Activated naive CD8-positive, alpha-beta T cell treated with anti-CD3 and anti-CD28 coated beads, Interleukin-2, amount 50 U/mL, for 24 hours (primary cell): Measurements from ENCODE around the gene ATE1.
"Not testable (repeated sequence)": the region's sequence is repeated elsewhere in the genome, so short reads cannot be mapped to it uniquely, and the experiment has no call there.

Source experiments
- ATAC-seq: fragments of 150-1000 bp; cut with Tn5 transposase; one replicate; pipeline ENCODE4 v1.10.0; 2021
- DNase-seq: peaks from one replicate; pipeline ENCODE4 v3.0.0; 2021
- H3K27ac Mint-ChIP-seq: one replicate; pipeline ENCODE4 v1.8.0; 2021; ENCODE audit warnings: mild to moderate bottlenecking, mixed read lengths
- H3K27me3 Mint-ChIP-seq: one replicate; pipeline ENCODE4 v1.8.0; 2021; ENCODE audit warnings: mixed read lengths
- H3K36me3 Mint-ChIP-seq: one replicate; pipeline ENCODE4 v1.8.0; 2021; ENCODE audit warnings: low read depth, mixed read lengths
- H3K4me1 Mint-ChIP-seq: one replicate; pipeline ENCODE4 v1.8.0; 2021; ENCODE audit warnings: mixed read lengths
- H3K4me3 Mint-ChIP-seq: one replicate; pipeline ENCODE4 v1.8.0; 2021; ENCODE audit warnings: mild to moderate bottlenecking, moderate library complexity, mixed read lengths
- H3K9me3 Mint-ChIP-seq: one replicate; pipeline ENCODE4 v1.8.0; 2021; ENCODE audit warnings: mixed read lengths

The ATE1 gene

GRCh38 chr10:121918800-121919199 is 9.0 kb downstream of the ATE1 start:
- not testable (repeated sequence) for H3K4me1 Mint-ChIP-seq, DNase-seq, ATAC-seq, H3K4me3 Mint-ChIP-seq, H3K9me3 Mint-ChIP-seq, H3K27me3 Mint-ChIP-seq, H3K27ac Mint-ChIP-seq
- peaks cover 41% of the 10 kb centered on the region for H3K36me3 Mint-ChIP-seq

DNA sequence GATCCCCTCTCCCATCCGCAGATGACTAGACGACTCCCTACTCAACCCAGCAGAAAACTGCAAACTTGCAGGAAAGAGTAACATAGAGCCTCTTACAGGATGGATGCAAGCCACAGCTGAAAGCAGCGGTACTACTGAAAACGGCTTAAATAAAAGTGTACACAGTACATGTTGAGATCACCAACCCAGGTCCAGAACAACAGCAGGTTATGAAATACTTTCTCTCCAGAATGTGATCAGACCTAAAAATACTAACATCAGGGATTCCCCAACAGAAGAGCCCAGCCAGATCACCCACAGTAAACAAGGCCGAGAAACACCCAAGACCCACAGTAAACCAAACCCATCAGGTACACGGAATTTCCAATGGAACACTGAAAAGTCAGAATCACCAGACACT is 13.2 kb downstream of the ATE1 start:
- Mint-ChIP-seq H3K27me3 (no peaks in the 10 kb centered on the region), H3K36me3 (peaks cover 41% of the 10 kb centered on the region), H3K27ac (no peak overlapping the region), H3K4me3 (no peak overlapping the region), H3K4me1 (peaks cover 12% of the 10 kb centered on the region), H3K9me3 (no peaks in the 10 kb centered on the region)
- no peak for ATAC-seq
- DNase-seq = no peak

DNA sequence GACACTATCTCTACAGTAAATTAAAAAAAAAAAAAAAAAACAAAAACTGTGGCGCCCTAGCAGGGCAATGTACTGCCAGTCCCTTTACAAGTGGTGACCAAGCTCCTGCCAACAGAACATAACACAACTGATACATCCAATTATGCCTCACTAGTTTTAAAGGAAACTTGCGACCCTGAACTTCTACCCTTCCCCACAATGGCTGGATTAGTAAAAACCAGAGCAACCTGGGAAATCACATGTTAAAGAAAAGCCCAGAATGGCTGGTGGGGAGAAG is 16.5 kb downstream of the ATE1 start:
- ATAC-seq (no peak), DNase-seq (no peak)
- no peak overlapping the region for H3K4me3 Mint-ChIP-seq
- peaks cover 8% of the 10 kb centered on the region for H3K4me1 Mint-ChIP-seq
- H3K36me3 Mint-ChIP-seq = peaks cover 36% of the 10 kb centered on the region
- no peaks in the 10 kb centered on the region for H3K9me3 Mint-ChIP-seq
- no peak overlapping the region for H3K27ac Mint-ChIP-seq
- H3K27me3 Mint-ChIP-seq = no peaks in the 10 kb centered on the region

GRCh38 chr10:121910673-121911420 is 17.0 kb downstream of the ATE1 start:
- DNase-seq (no peak), ATAC-seq (no peak)
- no peaks in the 10 kb centered on the region for H3K9me3 Mint-ChIP-seq
- no peak overlapping the region for H3K4me3 Mint-ChIP-seq
- H3K27ac Mint-ChIP-seq = peak overlapping the region; percentile 59
- peaks cover 8% of the 10 kb centered on the region for H3K4me1 Mint-ChIP-seq
- peaks cover 34% of the 10 kb centered on the region for H3K36me3 Mint-ChIP-seq
- H3K27me3 Mint-ChIP-seq = no peaks in the 10 kb centered on the region

DNA sequence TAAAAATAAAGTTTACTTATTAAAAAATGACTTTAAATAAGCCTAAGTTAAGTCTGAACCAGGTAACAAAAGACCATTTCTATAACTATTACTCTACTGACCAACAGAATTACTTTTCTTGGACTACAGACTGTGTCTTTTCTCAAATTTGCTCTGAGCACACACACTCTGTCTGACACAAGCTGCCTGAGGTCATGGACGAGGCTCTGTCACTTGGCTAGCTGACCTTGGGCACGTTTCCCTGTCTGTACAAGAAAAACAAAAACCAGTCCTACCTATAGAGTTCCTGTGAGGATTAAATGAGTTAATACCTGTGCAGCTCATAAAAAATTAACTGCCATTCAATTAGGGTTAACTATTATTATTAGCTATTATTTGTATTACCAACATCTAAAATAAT is 22.9 kb downstream of the ATE1 start:
- ATAC-seq (no peak), DNase-seq (no peak)
- Mint-ChIP-seq H3K27me3 (no peaks in the 10 kb centered on the region), H3K4me3 (no peak overlapping the region), H3K27ac (no peak overlapping the region), H3K9me3 (no peaks in the 10 kb centered on the region), H3K4me1 (no peaks in the 10 kb centered on the region), H3K36me3 (peaks cover 16% of the 10 kb centered on the region)

DNA sequence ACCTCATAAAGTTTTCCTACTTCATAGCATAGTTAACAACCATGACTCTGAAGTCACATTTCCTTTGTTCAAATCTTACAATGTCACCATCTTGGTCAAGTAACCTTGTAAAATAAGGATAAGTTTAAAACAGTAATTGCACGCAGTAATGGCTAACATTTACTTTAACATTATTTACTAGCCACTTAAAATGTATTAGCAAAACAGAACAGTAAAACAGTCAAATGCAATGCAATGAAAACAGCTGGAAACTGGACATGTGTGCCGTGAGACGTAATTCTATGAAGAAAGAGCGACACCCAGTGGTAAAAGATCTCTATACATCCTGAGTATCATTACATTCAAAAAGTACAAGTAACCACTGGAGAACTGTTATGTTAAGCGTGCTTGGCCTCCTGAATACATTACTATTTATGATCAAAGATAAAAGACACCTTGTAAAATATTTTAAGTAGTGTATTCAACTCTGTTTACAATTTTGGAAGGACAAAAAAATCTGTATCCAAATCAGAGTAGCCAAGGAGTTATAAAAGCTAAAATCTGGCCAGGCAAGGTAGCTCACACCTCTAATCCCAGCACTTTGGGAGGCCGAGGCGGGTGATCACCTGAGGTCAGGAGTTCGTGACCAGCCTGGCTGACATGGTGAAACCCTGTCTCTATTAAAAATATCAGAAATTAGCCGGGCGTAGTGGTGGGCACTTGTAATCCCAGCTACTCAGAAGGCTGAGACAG is 27.2 kb downstream of the ATE1 start:
- Mint-ChIP-seq H3K36me3 (peaks cover 24% of the 10 kb centered on the region), H3K27me3 (no peaks in the 10 kb centered on the region), H3K4me1 (no peaks in the 10 kb centered on the region), H3K27ac (no peak overlapping the region), H3K4me3 (no peak overlapping the region), H3K9me3 (no peaks in the 10 kb centered on the region)
- no peak for DNase-seq
- ATAC-seq = peak; percentile 49

DNA sequence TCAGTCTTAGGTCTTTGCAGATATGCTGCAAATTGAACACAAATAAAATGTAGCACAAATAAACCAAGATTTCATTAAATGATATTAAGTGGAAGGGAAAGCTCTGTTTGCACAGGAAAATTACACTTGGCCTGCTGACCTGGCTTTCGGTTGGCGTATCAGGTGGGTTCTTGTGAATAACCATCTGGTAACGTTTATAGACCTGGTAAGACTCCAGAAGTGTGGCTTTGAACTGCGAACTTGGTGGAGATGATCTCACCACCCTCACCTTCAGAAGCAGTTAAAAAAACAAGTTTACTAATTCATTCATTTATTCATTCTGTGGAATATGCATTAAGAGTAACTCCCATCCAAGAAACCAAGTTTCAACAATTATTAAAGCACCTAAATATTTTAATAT is 28.1 kb downstream of the ATE1 start:
- Mint-ChIP-seq H3K36me3 (peaks cover 28% of the 10 kb centered on the region), H3K27me3 (no peaks in the 10 kb centered on the region), H3K9me3 (no peaks in the 10 kb centered on the region), H3K27ac (no peak overlapping the region), H3K4me3 (no peak overlapping the region), H3K4me1 (no peaks in the 10 kb centered on the region)
- ATAC-seq (no peak), DNase-seq (no peak)

GRCh38 chr10:121891103-121891502 is 36.7 kb downstream of the ATE1 start:
- Mint-ChIP-seq H3K4me3 (no peak overlapping the region), H3K9me3 (no peaks in the 10 kb centered on the region), H3K36me3 (peaks cover 13% of the 10 kb centered on the region), H3K27me3 (no peaks in the 10 kb centered on the region), H3K27ac (no peak overlapping the region), H3K4me1 (no peaks in the 10 kb centered on the region)
- ATAC-seq (no peak), DNase-seq (no peak)

- Mint-ChIP-seq H3K36me3 (peaks cover 8% of the 10 kb centered on the region), H3K9me3 (no peaks in the 10 kb centered on the region), H3K4me1 (no peaks in the 10 kb centered on the region), H3K4me3 (no peak overlapping the region), H3K27ac (no peak overlapping the region), H3K27me3 (no peaks in the 10 kb centered on the region)
- ATAC-seq = no peak
- no peak for DNase-seq
Measured at GRCh38 chr10:121889212-121889611, 38.6 kb downstream of the ATE1 start.

DNA sequence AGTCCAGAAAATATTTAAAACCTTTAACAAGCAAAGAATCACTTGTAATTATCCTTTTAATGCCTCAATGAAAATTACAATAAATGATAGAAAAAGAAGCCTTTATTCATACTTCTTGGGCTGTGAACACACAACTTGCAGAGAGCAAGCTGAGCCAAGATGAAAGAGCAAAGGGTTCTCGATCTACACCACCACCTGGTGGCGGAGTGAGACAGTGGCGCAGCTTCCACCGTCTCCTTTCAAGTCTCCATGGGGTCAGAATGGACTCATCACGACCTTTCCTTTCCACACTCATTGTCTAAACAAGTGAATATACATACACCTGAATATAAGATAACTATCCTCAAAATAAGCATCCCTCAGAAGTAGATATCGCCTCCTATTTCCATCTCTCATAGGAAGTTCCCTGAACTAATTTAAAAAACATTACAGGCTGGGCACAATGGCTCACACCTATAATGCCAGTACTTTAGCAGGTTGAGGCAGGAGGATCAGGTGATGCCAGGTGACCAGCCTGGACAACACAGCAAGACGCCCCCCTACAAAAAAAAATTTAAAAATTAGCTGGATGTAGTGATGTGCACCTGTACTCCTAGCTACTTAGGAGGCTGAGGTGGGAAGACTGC is 40.7 kb downstream of the ATE1 start:
- peak; percentile 50 for DNase-seq
- Mint-ChIP-seq H3K27ac (no peak overlapping the region), H3K36me3 (peaks cover 4% of the 10 kb centered on the region), H3K27me3 (no peaks in the 10 kb centered on the region), H3K4me1 (no peaks in the 10 kb centered on the region), H3K9me3 (no peaks in the 10 kb centered on the region), H3K4me3 (no peak overlapping the region)
- no peak for ATAC-seq

- DNase-seq (no peak), ATAC-seq (no peak)
- Mint-ChIP-seq H3K4me3 (no peak overlapping the region), H3K9me3 (no peaks in the 10 kb centered on the region), H3K36me3 (peaks cover 3% of the 10 kb centered on the region), H3K4me1 (peaks cover 1% of the 10 kb centered on the region), H3K27me3 (no peaks in the 10 kb centered on the region), H3K27ac (no peak overlapping the region)
Measured at GRCh38 chr10:121886181-121886580, 41.6 kb downstream of the ATE1 start.

- no peak for ATAC-seq
- H3K36me3 Mint-ChIP-seq = peaks cover 8% of the 10 kb centered on the region
- peaks cover 4% of the 10 kb centered on the region for H3K4me1 Mint-ChIP-seq
- H3K4me3 Mint-ChIP-seq = no peak overlapping the region
- DNase-seq = no peak
- H3K27me3 Mint-ChIP-seq = no peaks in the 10 kb centered on the region
- H3K9me3 Mint-ChIP-seq = no peaks in the 10 kb centered on the region
- no peak overlapping the region for H3K27ac Mint-ChIP-seq
Measured at GRCh38 chr10:121880895-121881294, 46.9 kb downstream of the ATE1 start.

DNA sequence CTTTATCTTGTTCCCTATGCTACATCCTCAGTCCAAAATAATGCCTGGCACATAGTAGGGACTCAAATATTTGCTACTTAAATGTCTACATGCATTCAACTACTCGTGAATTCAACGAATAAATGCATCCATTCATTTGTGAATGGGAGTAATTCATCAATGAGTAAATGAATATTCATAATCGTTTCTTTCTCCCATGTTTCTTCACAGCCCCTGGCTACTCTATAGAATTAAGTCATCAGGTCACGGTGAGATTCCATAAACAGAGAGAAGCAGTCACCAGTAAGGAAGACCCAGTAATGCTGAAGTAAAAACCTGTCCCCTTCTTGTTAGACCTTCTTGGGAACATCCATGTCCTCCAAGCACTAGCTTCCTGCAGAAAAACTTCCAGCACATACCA is 48.4 kb downstream of the ATE1 start:
- Mint-ChIP-seq H3K27me3 (no peaks in the 10 kb centered on the region), H3K4me3 (no peak overlapping the region), H3K36me3 (peaks cover 8% of the 10 kb centered on the region), H3K27ac (no peak overlapping the region), H3K4me1 (peaks cover 4% of the 10 kb centered on the region), H3K9me3 (no peaks in the 10 kb centered on the region)
- ATAC-seq = no peak
- DNase-seq = no peak

DNA sequence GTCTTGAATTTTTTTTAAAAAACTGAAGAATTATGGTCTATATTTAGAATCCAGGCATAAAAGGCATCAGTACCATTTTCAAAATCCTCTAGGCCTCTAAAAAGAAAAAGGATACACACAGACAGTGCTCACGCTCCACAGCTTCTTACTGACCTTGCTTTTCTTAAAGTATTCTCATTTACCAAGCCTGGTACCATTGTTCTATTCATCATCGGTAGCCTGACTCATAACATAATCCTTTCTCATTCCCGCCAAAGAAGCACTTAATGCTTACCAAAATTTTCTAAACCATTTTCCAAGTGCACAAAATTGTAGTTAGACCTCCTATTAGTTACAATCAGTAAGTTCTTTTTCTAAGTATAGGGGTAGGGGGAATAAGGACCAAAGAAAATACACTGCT is 54.6 kb downstream of the ATE1 start:
- Mint-ChIP-seq H3K27ac (no peak overlapping the region), H3K27me3 (no peaks in the 10 kb centered on the region), H3K36me3 (peaks cover 24% of the 10 kb centered on the region), H3K9me3 (no peaks in the 10 kb centered on the region), H3K4me3 (no peak overlapping the region), H3K4me1 (peaks cover 2% of the 10 kb centered on the region)
- DNase-seq = no peak
- ATAC-seq = no peak

DNA sequence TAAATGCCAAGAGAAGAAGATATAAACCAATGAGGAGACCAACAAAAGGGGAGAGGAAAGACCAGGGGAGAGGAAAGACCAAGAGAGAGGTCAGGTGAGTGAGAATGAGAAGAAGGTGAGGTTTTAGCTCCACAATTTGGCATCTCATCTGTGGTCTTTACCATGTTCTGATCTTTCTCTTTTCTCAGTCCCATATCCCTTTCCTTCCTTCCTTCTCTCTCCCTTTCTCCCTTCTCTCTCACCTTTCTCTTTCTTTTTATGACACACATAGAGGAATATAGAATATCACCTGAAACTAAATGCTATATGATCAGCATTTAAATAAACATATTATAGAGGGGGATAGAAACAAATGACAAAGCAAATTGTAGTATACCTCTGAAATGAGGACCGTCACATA is 57.4 kb downstream of the ATE1 start:
- Mint-ChIP-seq H3K9me3 (no peaks in the 10 kb centered on the region), H3K36me3 (peaks cover 20% of the 10 kb centered on the region), H3K4me1 (peaks cover 2% of the 10 kb centered on the region), H3K4me3 (no peak overlapping the region), H3K27me3 (no peaks in the 10 kb centered on the region), H3K27ac (no peak overlapping the region)
- ATAC-seq (no peak), DNase-seq (no peak)
